A549 treated with Mapracorat at 1 μM for 4 hours (cell line): Measurements from ENCODE around the gene GPR22. TPM values are rescaled to one million over a fixed set of nuclear protein-coding genes. Genes with fewer than 3 reads are reported as not detected.

ENCODE experiments used
- total RNA-seq: library from RNA; stranded (reverse); fragments of 200-300 nt; extraction: Qiagen RNA extraction; gene quantifications from 5 replicates; pipeline ENCODE4 v1.2.3, GENCODE V29; 2022

The GPR22 gene, protein sequence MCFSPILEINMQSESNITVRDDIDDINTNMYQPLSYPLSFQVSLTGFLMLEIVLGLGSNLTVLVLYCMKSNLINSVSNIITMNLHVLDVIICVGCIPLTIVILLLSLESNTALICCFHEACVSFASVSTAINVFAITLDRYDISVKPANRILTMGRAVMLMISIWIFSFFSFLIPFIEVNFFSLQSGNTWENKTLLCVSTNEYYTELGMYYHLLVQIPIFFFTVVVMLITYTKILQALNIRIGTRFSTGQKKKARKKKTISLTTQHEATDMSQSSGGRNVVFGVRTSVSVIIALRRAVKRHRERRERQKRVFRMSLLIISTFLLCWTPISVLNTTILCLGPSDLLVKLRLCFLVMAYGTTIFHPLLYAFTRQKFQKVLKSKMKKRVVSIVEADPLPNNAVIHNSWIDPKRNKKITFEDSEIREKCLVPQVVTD
- not detected in 5 replicates for total RNA-seq

DNA sequence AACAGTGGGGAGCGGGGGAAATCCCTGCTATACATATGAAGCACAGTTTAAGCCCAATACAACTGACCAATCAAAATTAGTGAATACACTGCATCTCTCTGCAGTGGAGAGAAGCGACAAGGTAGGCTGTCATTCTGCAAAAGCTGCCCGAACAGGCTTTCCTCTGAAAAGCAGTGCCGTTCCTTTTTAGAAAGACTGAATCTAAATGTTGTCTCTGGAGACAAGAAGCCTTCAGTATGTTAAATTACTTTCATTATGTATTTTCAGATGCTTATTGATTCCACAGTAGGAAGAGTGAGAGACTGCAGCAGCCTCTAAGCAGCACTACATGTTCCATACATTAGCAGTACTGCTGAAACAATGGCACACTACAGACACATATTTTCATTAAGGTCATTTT is at the start of gene GPR22:
Gene GPR22, plus strand, starts transcription at position 129 of the 400 bp plus-strand sequence. CDS start 4,004 bp downstream, outside the sequence.

Other genes with a start within 250 kb of the GPR22 start
- gene COG5, start 93.9 kb downstream of the GPR22 start, total RNA-seq = 7.9 to 10.4 TPM (median 9.1 TPM) in 5 replicates
- 9.3 to 10.3 TPM (median 10.2 TPM) in 5 replicates for gene DUS4L, start 93.9 kb downstream of the GPR22 start, total RNA-seq
- 33.0 to 39.8 TPM (median 38.4 TPM) in 5 replicates for gene BCAP29, start 110.2 kb downstream of the GPR22 start, total RNA-seq
- gene SLC26A4, start 190.8 kb downstream of the GPR22 start, total RNA-seq = 0.05 to 0.11 TPM (median 0.10 TPM) in 3 of 5 replicates, not detected in the others